ENCODE data around the gene DNAJB8. TPM values are rescaled to one million over a fixed set of nuclear protein-coding genes. Genes with fewer than 3 reads are reported as not detected.

The DNAJB8 gene
- total RNA-seq, 1 experiment from 2014 or later: not detected

DNA sequence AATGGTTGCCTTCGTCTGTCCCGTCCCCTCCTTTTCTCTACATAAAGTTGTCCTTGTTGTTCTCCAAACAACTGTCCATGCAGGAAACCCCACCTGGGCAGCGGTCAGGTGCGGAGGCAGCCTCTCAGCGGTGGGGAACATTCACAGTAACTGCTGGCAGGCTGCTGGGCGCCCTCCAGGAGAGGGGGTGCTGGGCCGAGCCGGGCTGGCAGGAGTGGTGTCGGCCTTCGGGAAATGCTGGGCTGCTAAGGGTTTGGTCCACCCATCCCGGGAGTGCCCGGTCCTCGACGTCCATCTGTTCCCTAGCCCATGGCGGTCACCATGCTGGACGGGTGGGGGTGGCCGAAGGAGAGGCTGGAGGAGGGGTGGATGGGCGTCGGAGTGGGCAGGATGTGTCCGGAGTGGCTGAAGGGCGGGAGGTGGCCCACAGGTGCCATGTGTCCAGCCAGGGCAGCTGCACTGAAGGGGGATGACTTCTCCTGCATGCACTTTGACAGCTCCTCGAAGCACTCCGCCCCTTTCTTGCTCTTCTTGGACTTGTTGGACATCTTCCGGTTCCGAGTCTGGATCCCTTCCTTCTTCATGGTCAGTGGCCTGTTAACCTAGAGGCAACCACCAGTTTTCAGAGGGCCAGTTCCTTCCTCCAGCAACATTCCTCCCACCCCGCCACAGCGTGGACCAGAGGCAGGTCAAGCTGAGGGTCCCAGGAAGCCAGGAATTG is 14.2 kb upstream of the DNAJB8 start:
- H3K36me3 Mint-ChIP-seq (ENCODE audit: insufficient read depth, unreplicated experiment): no peaks in the 10 kb centered on the region
- no TSS peak for BruUV-seq (replicated peaks)
- POLR2A ChIA-PET: no interaction called here
- intact Hi-C loops (cut with micrococcal nuclease): no loop called here
- no peak for DNase-seq (ENCODE audit: unreplicated experiment)
- no peak overlapping the region for H3K27ac Mint-ChIP-seq (ENCODE audit: low read depth, unreplicated experiment)
- H3K9me3 Mint-ChIP-seq (ENCODE audit: unreplicated experiment): no peaks in the 10 kb centered on the region
- CTCF ChIA-PET: no interaction called here
- H3K27me3 Mint-ChIP-seq (ENCODE audit: insufficient read depth, unreplicated experiment): peaks cover 21% of the 10 kb centered on the region
- no peaks in the 10 kb centered on the region for H3K4me1 Mint-ChIP-seq (ENCODE audit: insufficient read depth, unreplicated experiment)
- no peak overlapping the region for H3K4me3 Mint-ChIP-seq (ENCODE audit: unreplicated experiment)
- TF ChIP-seq, protein P1, sequence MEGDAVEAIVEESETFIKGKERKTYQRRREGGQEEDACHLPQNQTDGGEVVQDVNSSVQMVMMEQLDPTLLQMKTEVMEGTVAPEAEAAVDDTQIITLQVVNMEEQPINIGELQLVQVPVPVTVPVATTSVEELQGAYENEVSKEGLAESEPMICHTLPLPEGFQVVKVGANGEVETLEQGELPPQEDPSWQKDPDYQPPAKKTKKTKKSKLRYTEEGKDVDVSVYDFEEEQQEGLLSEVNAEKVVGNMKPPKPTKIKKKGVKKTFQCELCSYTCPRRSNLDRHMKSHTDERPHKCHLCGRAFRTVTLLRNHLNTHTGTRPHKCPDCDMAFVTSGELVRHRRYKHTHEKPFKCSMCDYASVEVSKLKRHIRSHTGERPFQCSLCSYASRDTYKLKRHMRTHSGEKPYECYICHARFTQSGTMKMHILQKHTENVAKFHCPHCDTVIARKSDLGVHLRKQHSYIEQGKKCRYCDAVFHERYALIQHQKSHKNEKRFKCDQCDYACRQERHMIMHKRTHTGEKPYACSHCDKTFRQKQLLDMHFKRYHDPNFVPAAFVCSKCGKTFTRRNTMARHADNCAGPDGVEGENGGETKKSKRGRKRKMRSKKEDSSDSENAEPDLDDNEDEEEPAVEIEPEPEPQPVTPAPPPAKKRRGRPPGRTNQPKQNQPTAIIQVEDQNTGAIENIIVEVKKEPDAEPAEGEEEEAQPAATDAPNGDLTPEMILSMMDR (IDR thresholded peaks at IDR 0.05; ENCODE audit: unreplicated experiment): no peak

DNA sequence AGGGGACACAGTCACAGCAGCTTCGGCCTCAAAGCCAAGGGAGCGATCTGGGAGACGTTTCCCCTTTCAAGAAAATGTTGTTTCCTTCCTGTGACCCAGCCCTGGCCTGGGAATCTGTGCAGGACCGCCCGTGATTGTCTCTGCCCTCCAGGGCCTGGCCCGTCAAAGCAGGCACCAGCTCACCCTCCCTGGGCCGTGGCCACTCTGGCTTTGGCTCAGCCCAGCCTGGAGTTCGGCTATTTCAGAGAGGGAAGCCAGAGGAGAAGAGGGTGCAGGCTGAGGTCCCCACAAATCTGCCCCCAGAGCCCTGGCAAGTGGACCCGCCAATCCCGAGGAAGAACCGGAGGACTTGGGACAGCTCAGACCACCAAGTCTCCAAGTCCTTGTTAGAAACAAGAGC is 13.6 kb upstream of the DNAJB8 start:
- DNase-seq (ENCODE audit: unreplicated experiment): no peak
- TF ChIP-seq, protein P1 (IDR thresholded peaks at IDR 0.05; ENCODE audit: unreplicated experiment): no peak

DNA sequence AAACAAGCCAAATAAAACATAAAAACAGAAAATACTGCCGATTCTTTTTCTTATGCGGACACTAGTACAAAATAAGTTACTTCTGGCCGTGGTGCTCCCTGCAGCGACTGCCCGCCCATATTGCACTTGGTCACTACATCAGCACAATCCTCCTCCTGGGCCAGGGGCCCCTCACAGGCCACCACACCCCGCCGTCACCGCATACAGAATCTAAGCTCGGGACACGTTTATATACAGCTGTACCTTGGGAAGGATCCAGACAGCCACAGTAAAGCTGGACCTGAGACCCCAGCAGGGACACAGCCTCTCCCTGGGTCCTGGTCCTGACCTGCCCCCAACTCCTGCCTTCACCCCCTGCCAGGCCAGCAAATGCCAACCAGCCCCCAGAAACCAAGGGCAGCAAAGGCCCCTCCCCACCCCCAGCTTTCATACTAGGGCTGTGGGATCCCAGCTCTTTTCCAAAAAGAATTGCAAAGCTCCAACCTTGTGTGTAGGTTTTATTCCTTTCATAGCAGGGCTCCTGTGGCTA is 12.9 kb upstream of the DNAJB8 start:
- no peaks in the 10 kb centered on the region for H3K4me1 Mint-ChIP-seq (ENCODE audit: insufficient read depth, unreplicated experiment)
- no peak for DNase-seq (ENCODE audit: unreplicated experiment)
- POLR2A ChIA-PET: no interaction called here
- peaks cover 28% of the 10 kb centered on the region for H3K27me3 Mint-ChIP-seq (ENCODE audit: insufficient read depth, unreplicated experiment)
- TF ChIP-seq, protein P1 (IDR thresholded peaks at IDR 0.05; ENCODE audit: unreplicated experiment): no peak
- no peaks in the 10 kb centered on the region for H3K36me3 Mint-ChIP-seq (ENCODE audit: insufficient read depth, unreplicated experiment)
- no peak overlapping the region for H3K27ac Mint-ChIP-seq (ENCODE audit: low read depth, unreplicated experiment)
- BruUV-seq (replicated peaks): no TSS peak
- CTCF ChIA-PET: interaction anchor here (0.6 to 1.2 kb wide), 2 partner anchors 54 to 1359 kb away, joined by 3 read pairs; no protein-coding TSS in a partner anchor
- H3K4me3 Mint-ChIP-seq (ENCODE audit: unreplicated experiment): no peak overlapping the region
- no peaks in the 10 kb centered on the region for H3K9me3 Mint-ChIP-seq (ENCODE audit: unreplicated experiment)
- intact Hi-C loops (cut with micrococcal nuclease): no loop called here

More for the DNA sequence above, 13.6 kb upstream of the DNAJB8 start:
- peaks cover 22% of the 10 kb centered on the region for H3K27me3 Mint-ChIP-seq (ENCODE audit: insufficient read depth, unreplicated experiment)
- ChIA-PET POLR2A (no interaction called here), CTCF (interaction anchor here (1.2 kb wide), 1 partner anchor 54 kb away, joined by 3 read pairs; no protein-coding TSS in a partner anchor)
- no TSS peak for BruUV-seq (replicated peaks)
- no peaks in the 10 kb centered on the region for H3K9me3 Mint-ChIP-seq (ENCODE audit: unreplicated experiment)
- intact Hi-C loops (cut with micrococcal nuclease): no loop called here
- H3K4me1 Mint-ChIP-seq (ENCODE audit: insufficient read depth, unreplicated experiment): no peaks in the 10 kb centered on the region
- no peak overlapping the region for H3K4me3 Mint-ChIP-seq (ENCODE audit: unreplicated experiment)
- H3K27ac Mint-ChIP-seq (ENCODE audit: low read depth, unreplicated experiment): no peak overlapping the region
- H3K36me3 Mint-ChIP-seq (ENCODE audit: insufficient read depth, unreplicated experiment): no peaks in the 10 kb centered on the region

DNA sequence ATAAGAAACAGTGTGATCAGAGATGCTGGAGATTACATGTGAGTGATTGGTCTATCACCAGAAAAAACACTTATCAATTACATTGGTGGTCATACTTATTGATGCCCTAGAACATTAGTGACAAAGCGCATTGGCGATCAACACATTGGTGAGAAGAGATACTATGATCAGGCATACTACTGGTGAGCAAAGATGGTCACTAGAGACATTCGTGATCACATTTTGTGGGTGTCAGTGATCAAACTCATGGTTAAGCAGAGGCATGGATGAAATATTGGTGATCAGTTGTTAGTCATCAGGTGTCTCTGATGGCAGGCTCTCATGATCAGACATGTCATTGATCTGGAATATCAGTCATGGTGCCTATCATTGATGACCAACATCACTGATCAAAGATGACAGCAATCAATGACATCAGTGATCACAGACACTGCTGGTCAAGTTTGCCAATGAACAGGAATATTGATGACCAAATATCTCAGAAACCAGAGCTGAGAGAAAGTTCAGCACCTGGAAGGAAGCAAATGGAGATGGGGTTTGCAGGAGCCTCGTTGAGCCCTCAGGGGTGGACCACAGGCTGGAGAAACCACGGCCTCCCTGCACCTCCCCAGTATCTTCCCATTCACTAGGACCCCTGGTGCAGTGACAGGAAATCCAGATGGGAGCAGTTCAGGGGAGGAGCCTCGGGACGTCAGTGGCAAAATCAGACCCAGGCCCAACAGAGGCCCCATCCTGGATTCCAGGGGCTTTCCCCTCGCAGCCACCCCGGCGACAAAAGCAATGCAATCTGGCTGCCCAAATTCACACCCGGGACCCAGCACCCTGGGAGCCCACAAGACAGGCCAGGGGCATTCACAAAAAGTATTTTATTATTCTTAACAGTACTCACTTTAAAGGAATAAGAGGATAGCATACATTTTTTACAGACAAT is 12.2 kb upstream of the DNAJB8 start:
- Mint-ChIP-seq H3K36me3 (ENCODE audit: insufficient read depth, unreplicated experiment) (no peaks in the 10 kb centered on the region), H3K4me1 (ENCODE audit: insufficient read depth, unreplicated experiment) (no peaks in the 10 kb centered on the region), H3K27me3 (ENCODE audit: insufficient read depth, unreplicated experiment) (peaks cover 36% of the 10 kb centered on the region), H3K4me3 (ENCODE audit: unreplicated experiment) (no peak overlapping the region), H3K9me3 (ENCODE audit: unreplicated experiment) (no peaks in the 10 kb centered on the region), H3K27ac (ENCODE audit: low read depth, unreplicated experiment) (no peak overlapping the region)
- CTCF ChIA-PET: interaction anchor here (0.6 to 1.2 kb wide), 2 partner anchors 53 to 1358 kb away, joined by 3 read pairs; no protein-coding TSS in a partner anchor
- no peak for DNase-seq (ENCODE audit: unreplicated experiment)
- TF ChIP-seq, protein P1 (IDR thresholded peaks at IDR 0.05; ENCODE audit: unreplicated experiment): no peak
- BruUV-seq (replicated peaks): no TSS peak
- POLR2A ChIA-PET: no interaction called here
- intact Hi-C loops (cut with micrococcal nuclease): no loop called here
